Keratinocyte (primary cell): ENCODE results near the gene C11orf52. TPM values are rescaled to one million over a fixed set of nuclear protein-coding genes. Genes with fewer than 3 reads are reported as not detected.

Source experiments
- DNase-seq: peaks from one replicate; pipeline ENCODE4 v3.0.0-alpha.2; 2011; ENCODE audit warnings: low read depth, missing footprints, low spot score
- FAIRE-seq: peaks from 2 replicates; lab custom pipeline; 2011; peaks lifted over from hg19 to GRCh38; lab: Jason Lieb, UNC
- H2AFZ ChIP-seq: 2 replicates; pipeline ENCODE4 v1.6.0; 2012; ENCODE audit warnings: low read length, control low read depth, inconsistent platforms; ENCODE audit not compliant: control insufficient read depth
- H3K27ac ChIP-seq: 2 replicates; pipeline ENCODE4 v1.5.1; 2011; ENCODE audit warnings: low read length; ENCODE audit not compliant: control insufficient read depth, insufficient read depth
- H3K27me3 ChIP-seq: 3 replicates; pipeline ENCODE4 v1.6.0; 2011; ENCODE audit warnings: low read length; ENCODE audit not compliant: control insufficient read depth, insufficient read depth; ENCODE audit errors: extremely low read depth
- H3K36me3 ChIP-seq, 2 experiments: 2 replicates in 1 of 2; 3 replicates in 1 of 2; pipeline ENCODE4 v1.5.1; 2011; ENCODE audit warnings: low read length in 2 of 2, mild to moderate bottlenecking in 1 of 2; ENCODE audit not compliant: control insufficient read depth in 2 of 2, insufficient read depth in 2 of 2; ENCODE audit errors: extremely low read depth in 1 of 2
- H3K4me1 ChIP-seq: 3 replicates; pipeline ENCODE4 v1.5.1; 2011; ENCODE audit warnings: low read length; ENCODE audit not compliant: control insufficient read depth, insufficient read depth; ENCODE audit errors: extremely low read depth
- H3K4me2 ChIP-seq: 3 replicates; pipeline ENCODE4 v1.6.0; 2011; ENCODE audit warnings: low read depth, low read length; ENCODE audit not compliant: control insufficient read depth, insufficient read depth; ENCODE audit errors: extremely low read depth
- H3K4me3 ChIP-seq, 3 experiments: fragments of 200-600 bp in 1 of 3; sonication (generic) in 1 of 3; 2 replicates in 2 of 3; 3 replicates in 1 of 3; pipeline ENCODE4 v1.5.1; 2011 to 2016; ENCODE audit warnings: low read length in 3 of 3, mild to moderate bottlenecking in 3 of 3, control low read depth in 2 of 3, inconsistent platforms in 1 of 3, low read depth in 1 of 3, mixed read lengths in 1 of 3, mixed run types in 1 of 3, moderate library complexity in 1 of 3; ENCODE audit not compliant: control insufficient read depth in 2 of 3, insufficient read depth in 2 of 3; ENCODE audit errors: extremely low read depth in 1 of 3
- H3K79me2 ChIP-seq: 2 replicates; pipeline ENCODE4 v1.6.0; 2012; ENCODE audit warnings: low read length; ENCODE audit not compliant: control insufficient read depth, insufficient read depth
- H3K9ac ChIP-seq: 3 replicates; pipeline ENCODE4 v1.6.0; 2011; ENCODE audit warnings: low read length; ENCODE audit not compliant: control insufficient read depth, insufficient read depth; ENCODE audit errors: extremely low read depth
- H3K9me1 ChIP-seq: 3 replicates; pipeline ENCODE4 v1.6.0; 2011; ENCODE audit warnings: low read length; ENCODE audit not compliant: control insufficient read depth, insufficient read depth; ENCODE audit errors: extremely low read depth
- H3K9me3 ChIP-seq: 2 replicates; pipeline ENCODE4 v1.5.1; 2012; ENCODE audit warnings: low read depth, low read length; ENCODE audit not compliant: control insufficient read depth
- H4K20me1 ChIP-seq: 3 replicates; pipeline ENCODE4 v1.6.0; 2011; ENCODE audit warnings: low read length; ENCODE audit not compliant: control insufficient read depth, insufficient read depth; ENCODE audit errors: extremely low read depth
- CTCF ChIP-seq, 3 experiments: IDR thresholded peaks in 1 of 3; conservative IDR thresholded peaks in 1 of 3; optimal IDR thresholded peaks in 1 of 3; 2 replicates in 2 of 3; 3 replicates in 1 of 3; pipeline versions ENCODE3 to v1.5.1; 2011; ENCODE audit warnings: low read length in 3 of 3, mild to moderate bottlenecking in 3 of 3, moderate library complexity in 2 of 3, control low read depth in 1 of 3, inconsistent platforms in 1 of 3; ENCODE audit not compliant: insufficient read depth in 2 of 3; ENCODE audit errors: extremely low read depth in 1 of 3
- EZH2 ChIP-seq: IDR thresholded peaks from one replicate; pipeline ENCODE4 v1.6.1; 2012; ENCODE audit warnings: inconsistent platforms, mild to moderate bottlenecking, low read length, moderate library complexity
- dilution Hi-C: fragments of 300-500 bp; cut with MboI; formaldehyde crosslinking; loops from one replicate; pipeline ENCODE4 v1.7.0; 2020; ENCODE audit warnings: low sequenced_read_pairs; ENCODE audit not compliant: extremely low pct_ligation_motif_present
- polyA plus RNA-seq, 5 experiments: library from polyadenylated mRNA; depleted of rRNA in 3 of 5; stranded (reverse) in 3 of 5; stranded (forward) in 1 of 5; unstranded in 1 of 5; fragments of >200 nt; gene quantifications; 1 replicate in 1 of 5; 2 replicates in 3 of 5; 3 replicates in 1 of 5; pipeline versions ENCODE4 v1.2.1 to v1.2.3, GENCODE V29; 2011 to 2012; ENCODE audit warnings: missing spikeins in 2 of 5, low read depth in 1 of 5, low replicate concordance in 1 of 5

The C11orf52 gene
- polyA plus RNA-seq, 1 donor (not counting 4 experiments of a cell fraction or from before 2014, with no cell fraction given), result 3.5 TPM

GRCh38 chr11:111937461-111937769, 18.7 kb downstream of the C11orf52 start:
- H2AFZ ChIP-seq, result peak overlapping the region; percentile 94
- TF ChIP-seq EZH2 (no peak), CTCF (optimal IDR thresholded peaks at IDR 0.05 in 1 of 3, IDR thresholded peaks at IDR 0.05 in 1 of 3, conservative IDR thresholded peaks at IDR 0.05 in 1 of 3; ENCODE audit: extremely low read depth in 1 of 3, insufficient read depth in 2 of 3, low read length in 3 of 3) (no peak)
- peaks cover 33% of the 10 kb centered on the region for H3K4me1 ChIP-seq
- H3K27me3 ChIP-seq, result no peaks in the 10 kb centered on the region
- H3K4me2 ChIP-seq, result peak overlapping the region; percentile 88
- no peaks in the 10 kb centered on the region for H3K9me3 ChIP-seq
- no peak overlapping the region for H3K27ac ChIP-seq
- H3K9me1 ChIP-seq, result no peaks in the 10 kb centered on the region
- peak overlapping the region; percentile 41 to 71 (median 63) for H3K4me3 ChIP-seq
- H3K79me2 ChIP-seq, result no peaks in the 10 kb centered on the region
- FAIRE-seq (no peak), DNase-seq (no peak)
- dilution Hi-C loops, result no loop called here
- H4K20me1 ChIP-seq, result no peaks in the 10 kb centered on the region
- H3K36me3 ChIP-seq, result no peaks in the 10 kb centered on the region
- peak overlapping the region; percentile 66 for H3K9ac ChIP-seq

- H3K27me3 ChIP-seq, result no peaks in the 10 kb centered on the region
- no peak overlapping the region for H3K27ac ChIP-seq
- H3K4me3 ChIP-seq, result peak overlapping the region in 1 of 3 experiments; percentile 71
- H3K36me3 ChIP-seq, result no peaks in the 10 kb centered on the region
- no peaks in the 10 kb centered on the region for H4K20me1 ChIP-seq
- H3K79me2 ChIP-seq, result no peaks in the 10 kb centered on the region
- no peak overlapping the region for H3K9ac ChIP-seq
- no peak overlapping the region for H2AFZ ChIP-seq
- H3K4me2 ChIP-seq, result no peak overlapping the region
- H3K9me3 ChIP-seq, result no peaks in the 10 kb centered on the region
- dilution Hi-C loops, result no loop called here
- FAIRE-seq, result no peak
- peaks cover 37% of the 10 kb centered on the region for H3K4me1 ChIP-seq
- no peak for DNase-seq
- no peaks in the 10 kb centered on the region for H3K9me1 ChIP-seq
- TF ChIP-seq EZH2 (no peak), CTCF (optimal IDR thresholded peaks at IDR 0.05 in 1 of 3, IDR thresholded peaks at IDR 0.05 in 1 of 3, conservative IDR thresholded peaks at IDR 0.05 in 1 of 3; ENCODE audit: extremely low read depth in 1 of 3, insufficient read depth in 2 of 3, low read length in 3 of 3) (no peak)
Observed at GRCh38 chr11:111937844-111938243, 19.1 kb downstream of the C11orf52 start.
